ENCODE results near the gene SEMA6B. TPM values are rescaled to one million over a fixed set of nuclear protein-coding genes. Genes with fewer than 3 reads are reported as not detected.

Gene SEMA6B
- total RNA-seq, 1 experiment from 2014 or later, result 38.4 TPM

DNA sequence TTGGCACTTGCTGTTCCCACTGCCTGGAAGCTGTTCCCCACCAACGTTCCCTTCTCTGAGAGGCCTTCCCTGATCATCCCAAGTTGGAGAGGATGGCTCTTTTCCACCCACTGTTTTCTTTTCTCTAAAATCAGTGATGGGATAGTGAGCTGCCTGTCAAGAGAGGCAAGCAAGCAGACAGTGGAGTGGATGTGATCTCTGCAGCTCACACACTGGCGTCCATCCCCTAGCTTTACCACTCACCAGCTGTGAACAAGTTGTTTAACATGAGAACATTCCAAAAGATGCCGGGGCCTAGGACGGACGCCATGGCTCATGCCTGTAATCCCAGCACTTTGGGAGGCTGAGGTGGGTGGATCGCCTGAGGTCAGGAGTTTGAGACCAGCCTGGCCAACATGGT is 28.0 kb upstream of the SEMA6B start:
- Histone ChIP-seq H3K9ac (ENCODE audit: extremely low read depth, insufficient read length, low read length) (no peak overlapping the region), H3K18ac (ENCODE audit: insufficient read length, low read depth, low read length) (no peak overlapping the region), H4K5ac (ENCODE audit: insufficient read length, low read depth, low read length) (no peak overlapping the region), H3K56ac (ENCODE audit: insufficient read length, low read depth, low read length) (no peak overlapping the region), H3K79me1 (ENCODE audit: insufficient read depth, low read depth, low read length, poor library complexity, severe bottlenecking) (no peaks in the 10 kb centered on the region), H3K23ac (ENCODE audit: insufficient read length, low read depth, low read length) (no peak overlapping the region), H3K9me3 (ENCODE audit: control insufficient read depth, low read depth, low read length) (no peaks in the 10 kb centered on the region), H2BK12ac (ENCODE audit: insufficient read length, low read depth, low read length) (no peak overlapping the region), H3K23me2 (ENCODE audit: insufficient read length, low read depth, low read length, poor library complexity, severe bottlenecking) (peaks cover 3% of the 10 kb centered on the region), H2BK120ac (ENCODE audit: low read depth, low read length, poor library complexity, severe bottlenecking) (no peak overlapping the region), H3K27ac (ENCODE audit: insufficient read length, low read depth, low read length) (no peak overlapping the region), H3K4me2 (ENCODE audit: insufficient read depth, insufficient read length, low read length) (no peak overlapping the region), H3K4me1 (ENCODE audit: insufficient read depth, low read length) (no peaks in the 10 kb centered on the region), H3K14ac (ENCODE audit: insufficient read depth, low read length) (no peak overlapping the region), H2AK5ac (ENCODE audit: insufficient read length, low read length) (no peak overlapping the region), H3T11ph (ENCODE audit: low read length) (no peak overlapping the region), H3K79me2 (ENCODE audit: insufficient read depth, low read length) (no peaks in the 10 kb centered on the region), H2AFZ (ENCODE audit: low read length) (no peak overlapping the region), H3K27me3 (ENCODE audit: insufficient read depth, low read length) (no peaks in the 10 kb centered on the region; the same call in 1 of the 2 replicates), H4K91ac (ENCODE audit: insufficient read length, low read depth, low read length) (no peak overlapping the region), H4K20me1 (ENCODE audit: control insufficient read depth, insufficient read depth, insufficient read length) (no peaks in the 10 kb centered on the region), H4K8ac (replicated peaks; ENCODE audit: insufficient read length, low read depth, low read length) (no peak overlapping the region), H3K4ac (ENCODE audit: low read depth, low read length) (no peak overlapping the region), H2BK5ac (ENCODE audit: insufficient read length, low read length) (no peak overlapping the region), H2BK20ac (ENCODE audit: low read depth, low read length, poor library complexity, severe bottlenecking) (no peak overlapping the region), H2BK15ac (ENCODE audit: low read depth, low read length) (no peak overlapping the region)
- H3K9me3 Mint-ChIP-seq, result no peaks in the 10 kb centered on the region; a peak in 2 of 5 replicates
- peaks cover 6 to 41% of the 10 kb centered on the region in 2 experiments for H3K4me1 Mint-ChIP-seq
- WGBS (ENCODE audit: extremely low coverage, insufficient read length, low lambda C conversion rate), result no CpG with 5 or more reads among the region's 6 CpGs
- TF ChIP-seq, protein P1, sequence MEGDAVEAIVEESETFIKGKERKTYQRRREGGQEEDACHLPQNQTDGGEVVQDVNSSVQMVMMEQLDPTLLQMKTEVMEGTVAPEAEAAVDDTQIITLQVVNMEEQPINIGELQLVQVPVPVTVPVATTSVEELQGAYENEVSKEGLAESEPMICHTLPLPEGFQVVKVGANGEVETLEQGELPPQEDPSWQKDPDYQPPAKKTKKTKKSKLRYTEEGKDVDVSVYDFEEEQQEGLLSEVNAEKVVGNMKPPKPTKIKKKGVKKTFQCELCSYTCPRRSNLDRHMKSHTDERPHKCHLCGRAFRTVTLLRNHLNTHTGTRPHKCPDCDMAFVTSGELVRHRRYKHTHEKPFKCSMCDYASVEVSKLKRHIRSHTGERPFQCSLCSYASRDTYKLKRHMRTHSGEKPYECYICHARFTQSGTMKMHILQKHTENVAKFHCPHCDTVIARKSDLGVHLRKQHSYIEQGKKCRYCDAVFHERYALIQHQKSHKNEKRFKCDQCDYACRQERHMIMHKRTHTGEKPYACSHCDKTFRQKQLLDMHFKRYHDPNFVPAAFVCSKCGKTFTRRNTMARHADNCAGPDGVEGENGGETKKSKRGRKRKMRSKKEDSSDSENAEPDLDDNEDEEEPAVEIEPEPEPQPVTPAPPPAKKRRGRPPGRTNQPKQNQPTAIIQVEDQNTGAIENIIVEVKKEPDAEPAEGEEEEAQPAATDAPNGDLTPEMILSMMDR (conservative IDR thresholded peaks at IDR 0.05), result no peak
- H3K27me3 Mint-ChIP-seq (ENCODE audit: low read depth), result peaks cover 62% of the 10 kb centered on the region
- DNase-seq, result no peak
- no peak overlapping the region for H3K4me3 Mint-ChIP-seq
- H3K36me3 Mint-ChIP-seq (ENCODE audit: insufficient read depth in 1 of 3, low read depth in 3 of 3), result no peaks in the 10 kb centered on the region
- no peak overlapping the region for H3K27ac Mint-ChIP-seq

All from H9 (cell line).